ENCODE measurements around the gene PCDHB7. TPM values are rescaled to one million over a fixed set of nuclear protein-coding genes. Genes with fewer than 3 reads are reported as not detected.
"Not testable (repeated sequence)": the region's sequence is repeated elsewhere in the genome, so short reads cannot be mapped to it uniquely, and the experiment has no call there.

PCDHB7 gene
- total RNA-seq, 1 donor from 2014 or later: 0.21 TPM

DNA sequence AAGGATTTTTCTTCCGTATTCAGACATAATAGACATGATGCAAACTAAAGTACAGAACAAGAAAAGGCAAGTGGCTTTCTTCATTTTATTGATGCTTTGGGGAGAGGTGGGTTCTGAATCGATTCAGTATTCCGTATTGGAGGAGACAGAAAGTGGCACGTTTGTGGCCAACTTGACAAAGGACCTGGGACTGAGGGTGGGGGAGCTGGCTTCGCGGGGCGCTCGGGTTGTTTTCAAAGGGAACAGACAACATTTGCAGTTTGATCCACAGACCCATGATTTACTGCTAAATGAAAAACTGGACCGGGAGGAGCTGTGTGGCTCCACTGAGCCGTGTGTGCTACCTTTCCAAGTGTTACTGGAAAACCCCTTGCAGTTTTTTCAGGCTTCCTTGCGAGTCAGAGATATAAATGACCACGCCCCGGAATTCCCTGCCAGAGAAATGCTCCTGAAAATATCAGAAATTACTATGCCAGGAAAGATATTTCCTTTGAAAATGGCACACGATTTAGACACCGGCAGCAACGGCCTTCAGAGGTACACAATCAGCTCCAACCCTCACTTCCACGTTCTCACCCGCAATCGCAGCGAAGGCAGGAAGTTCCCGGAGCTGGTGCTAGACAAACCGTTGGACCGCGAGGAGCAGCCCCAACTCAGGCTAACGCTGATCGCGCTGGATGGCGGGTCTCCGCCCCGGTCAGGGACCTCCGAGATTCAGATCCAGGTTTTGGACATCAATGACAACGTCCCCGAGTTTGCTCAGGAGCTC is 22.0 kb upstream of the PCDHB7 start:
- Histone ChIP-seq H3K9ac (no peak overlapping the region), H3K27ac (no peak overlapping the region), H3K4me2 (no peak overlapping the region), H4K20me1 (ENCODE audit: low read depth) (no peaks in the 10 kb centered on the region), H2AFZ (replicated peaks) (no peak overlapping the region), H3K9me3 (ENCODE audit: low read depth) (no peaks in the 10 kb centered on the region), H3K79me2 (ENCODE audit: low read depth) (no peaks in the 10 kb centered on the region), H3K27me3 (peaks cover 3% of the 10 kb centered on the region), H3K4me1 (no peaks in the 10 kb centered on the region), H3K4me3 (no peak overlapping the region), H3K36me3 (no peaks in the 10 kb centered on the region), H3F3A (ENCODE audit: low read depth) (no peaks in the 10 kb centered on the region)
- H3K27ac Mint-ChIP-seq: no peak overlapping the region
- no peak overlapping the region for H3K4me3 Mint-ChIP-seq
- no peaks in the 10 kb centered on the region for H3K36me3 Mint-ChIP-seq
- DNase-seq (ENCODE audit: low spot score): no peak
- peaks cover 36% of the 10 kb centered on the region for H3K9me3 Mint-ChIP-seq
- no peaks in the 10 kb centered on the region for H3K4me1 Mint-ChIP-seq
- H3K27me3 Mint-ChIP-seq (ENCODE audit: insufficient read depth, low read depth): no peaks in the 10 kb centered on the region
- TF ChIP-seq EZH2 (IDR thresholded peaks at IDR 0.05) (no peak), EZH2phosphoT487 (IDR thresholded peaks at IDR 0.05) (no peak)
- TF ChIP-seq, protein P1, sequence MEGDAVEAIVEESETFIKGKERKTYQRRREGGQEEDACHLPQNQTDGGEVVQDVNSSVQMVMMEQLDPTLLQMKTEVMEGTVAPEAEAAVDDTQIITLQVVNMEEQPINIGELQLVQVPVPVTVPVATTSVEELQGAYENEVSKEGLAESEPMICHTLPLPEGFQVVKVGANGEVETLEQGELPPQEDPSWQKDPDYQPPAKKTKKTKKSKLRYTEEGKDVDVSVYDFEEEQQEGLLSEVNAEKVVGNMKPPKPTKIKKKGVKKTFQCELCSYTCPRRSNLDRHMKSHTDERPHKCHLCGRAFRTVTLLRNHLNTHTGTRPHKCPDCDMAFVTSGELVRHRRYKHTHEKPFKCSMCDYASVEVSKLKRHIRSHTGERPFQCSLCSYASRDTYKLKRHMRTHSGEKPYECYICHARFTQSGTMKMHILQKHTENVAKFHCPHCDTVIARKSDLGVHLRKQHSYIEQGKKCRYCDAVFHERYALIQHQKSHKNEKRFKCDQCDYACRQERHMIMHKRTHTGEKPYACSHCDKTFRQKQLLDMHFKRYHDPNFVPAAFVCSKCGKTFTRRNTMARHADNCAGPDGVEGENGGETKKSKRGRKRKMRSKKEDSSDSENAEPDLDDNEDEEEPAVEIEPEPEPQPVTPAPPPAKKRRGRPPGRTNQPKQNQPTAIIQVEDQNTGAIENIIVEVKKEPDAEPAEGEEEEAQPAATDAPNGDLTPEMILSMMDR (IDR thresholded peaks at IDR 0.05): no peak

DNA sequence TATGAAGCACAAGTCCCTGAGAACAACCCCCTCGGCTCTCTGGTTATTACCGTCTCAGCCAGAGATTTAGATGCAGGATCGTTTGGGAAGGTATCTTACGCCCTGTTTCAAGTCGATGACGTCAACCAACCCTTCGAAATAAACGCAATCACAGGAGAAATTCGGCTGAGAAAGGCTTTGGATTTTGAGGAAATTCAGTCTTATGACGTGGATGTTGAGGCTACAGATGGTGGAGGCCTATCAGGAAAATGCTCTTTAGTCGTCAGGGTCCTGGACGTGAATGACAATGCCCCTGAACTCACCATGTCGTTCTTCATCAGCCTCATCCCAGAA is 21.5 kb upstream of the PCDHB7 start:
- TF ChIP-seq, protein P1 (IDR thresholded peaks at IDR 0.05): no peak
- no peak for TF ChIP-seq EZH2phosphoT487 (IDR thresholded peaks at IDR 0.05)
- no peaks in the 10 kb centered on the region for H3K36me3 ChIP-seq
- peaks cover 3% of the 10 kb centered on the region for H3K27me3 ChIP-seq
- peaks cover 38% of the 10 kb centered on the region for H3K9me3 Mint-ChIP-seq
- H3K9me3 ChIP-seq (ENCODE audit: low read depth): no peaks in the 10 kb centered on the region
- H3K36me3 Mint-ChIP-seq: no peaks in the 10 kb centered on the region
- no peak overlapping the region for H3K9ac ChIP-seq
- H4K20me1 ChIP-seq (ENCODE audit: low read depth): no peaks in the 10 kb centered on the region
- H2AFZ ChIP-seq (replicated peaks): no peak overlapping the region
- no peak for DNase-seq (ENCODE audit: low spot score)
- no peak overlapping the region for H3K27ac Mint-ChIP-seq
- no peak overlapping the region for H3K27ac ChIP-seq
- no peaks in the 10 kb centered on the region for H3K4me1 Mint-ChIP-seq
- H3K4me3 ChIP-seq: no peak overlapping the region
- no peaks in the 10 kb centered on the region for H3K27me3 Mint-ChIP-seq (ENCODE audit: insufficient read depth, low read depth)
- no peaks in the 10 kb centered on the region for H3K4me1 ChIP-seq
- no peaks in the 10 kb centered on the region for H3K79me2 ChIP-seq (ENCODE audit: low read depth)
- H3K4me2 ChIP-seq: no peak overlapping the region
- H3K4me3 Mint-ChIP-seq: no peak overlapping the region
- no peaks in the 10 kb centered on the region for H3F3A ChIP-seq (ENCODE audit: low read depth)

DNA sequence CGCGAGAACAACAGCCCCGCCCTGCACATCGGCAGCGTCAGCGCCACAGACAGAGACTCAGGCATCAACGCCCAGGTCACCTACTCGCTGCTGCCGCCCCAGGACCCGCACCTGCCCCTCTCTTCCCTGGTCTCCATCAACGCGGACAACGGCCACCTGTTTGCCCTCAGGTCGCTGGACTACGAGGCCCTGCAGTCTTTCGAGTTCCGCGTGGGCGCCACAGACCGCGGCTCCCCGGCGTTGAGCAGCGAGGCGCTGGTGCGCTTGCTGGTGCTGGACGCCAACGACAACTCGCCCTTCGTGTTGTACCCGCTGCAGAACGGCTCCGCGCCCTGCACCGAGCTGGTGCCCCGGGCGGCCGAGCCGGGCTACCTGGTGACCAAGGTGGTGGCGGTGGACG is 20.8 kb upstream of the PCDHB7 start:
- H3K4me2 ChIP-seq; H3K4me3 ChIP-seq; H3K27me3 Mint-ChIP-seq (ENCODE audit: insufficient read depth, low read depth); H3K27me3 ChIP-seq; H3K27ac ChIP-seq; H3F3A ChIP-seq (ENCODE audit: low read depth); H3K4me1 Mint-ChIP-seq; H3K79me2 ChIP-seq (ENCODE audit: low read depth); DNase-seq (ENCODE audit: low spot score); H3K27ac Mint-ChIP-seq; H3K9me3 ChIP-seq (ENCODE audit: low read depth); H3K9ac ChIP-seq; H3K36me3 ChIP-seq; H3K4me1 ChIP-seq; H4K20me1 ChIP-seq (ENCODE audit: low read depth); H2AFZ ChIP-seq (replicated peaks); H3K36me3 Mint-ChIP-seq; H3K4me3 Mint-ChIP-seq: not testable (repeated sequence)
- peaks cover 43% of the 10 kb centered on the region for H3K9me3 Mint-ChIP-seq

DNA sequence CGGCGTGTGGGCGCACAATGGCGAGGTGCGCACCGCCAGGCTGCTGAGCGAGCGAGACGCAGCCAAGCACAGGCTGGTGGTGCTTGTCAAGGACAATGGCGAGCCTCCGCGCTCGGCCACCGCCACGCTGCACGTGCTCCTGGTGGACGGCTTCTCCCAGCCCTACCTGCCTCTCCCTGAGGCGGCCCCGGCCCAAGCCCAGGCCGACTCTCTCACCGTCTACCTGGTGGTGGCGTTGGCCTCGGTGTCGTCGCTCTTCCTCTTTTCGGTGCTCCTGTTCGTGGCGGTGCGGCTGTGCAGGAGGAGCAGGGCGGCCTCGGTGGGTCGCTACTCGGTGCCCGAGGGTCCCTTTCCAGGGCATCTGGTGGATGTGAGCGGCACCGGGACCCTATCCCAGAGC is 20.3 kb upstream of the PCDHB7 start:
- not testable (repeated sequence) for H3K4me1 ChIP-seq; H4K20me1 ChIP-seq (ENCODE audit: low read depth); H3K9ac ChIP-seq; H3K36me3 Mint-ChIP-seq; H3F3A ChIP-seq (ENCODE audit: low read depth); H3K79me2 ChIP-seq (ENCODE audit: low read depth); H3K4me3 Mint-ChIP-seq; H3K27ac ChIP-seq; H3K4me2 ChIP-seq; H3K27me3 ChIP-seq; H3K27me3 Mint-ChIP-seq (ENCODE audit: insufficient read depth, low read depth); H2AFZ ChIP-seq (replicated peaks); H3K27ac Mint-ChIP-seq; H3K9me3 ChIP-seq (ENCODE audit: low read depth); H3K36me3 ChIP-seq; H3K4me3 ChIP-seq; H3K4me1 Mint-ChIP-seq; DNase-seq (ENCODE audit: low spot score)
- peaks cover 48% of the 10 kb centered on the region for H3K9me3 Mint-ChIP-seq
